HG02588 (cell line): ENCODE results near the gene RAB30.

Experiments used
- ATAC-seq: cut with Tn5 transposase; IDR thresholded peaks from one replicate; pipeline ENCODE4 v1.9.1; 2021; ENCODE audit warnings: mild to moderate bottlenecking, moderate library complexity; ENCODE audit not compliant: unreplicated experiment

The RAB30 gene

GRCh38 chr11:83070731-83071566, 748 bp downstream of the RAB30 start:
- no peak for ATAC-seq

- ATAC-seq = no peak
These were observed 1.5 kb downstream of the RAB30 start for GRCh38 chr11:83070044-83070701.

GRCh38 chr11:83069441-83070043, 2.2 kb downstream of the RAB30 start:
- ATAC-seq = no peak

GRCh38 chr11:83068568-83068967, 3.1 kb downstream of the RAB30 start:
- ATAC-seq = no peak

GRCh38 chr11:83064011-83064410, 7.7 kb downstream of the RAB30 start:
- no peak for ATAC-seq

GRCh38 chr11:83063073-83063754, 8.5 kb downstream of the RAB30 start:
- ATAC-seq = peak; percentile 60

GRCh38 chr11:83061883-83062282, 9.8 kb downstream of the RAB30 start:
- peak; percentile 72 for ATAC-seq

GRCh38 chr11:83060965-83061364, 10.7 kb downstream of the RAB30 start:
- ATAC-seq = no peak

- no peak for ATAC-seq
These were observed 14.0 kb downstream of the RAB30 start for GRCh38 chr11:83057721-83058120.

GRCh38 chr11:83056611-83057010, 15.1 kb downstream of the RAB30 start:
- no peak for ATAC-seq

GRCh38 chr11:83056204-83056603, 15.5 kb downstream of the RAB30 start:
- ATAC-seq = no peak

- no peak for ATAC-seq
These were observed 16.8 kb downstream of the RAB30 start for GRCh38 chr11:83054904-83055380.

GRCh38 chr11:83054001-83054400, 17.7 kb downstream of the RAB30 start:
- ATAC-seq = peak; percentile 62

- no peak for ATAC-seq
These were observed 19.7 kb downstream of the RAB30 start for GRCh38 chr11:83051760-83052671.

GRCh38 chr11:83047515-83048225, 24.0 kb downstream of the RAB30 start:
- ATAC-seq = no peak

GRCh38 chr11:83046621-83047172, 25.0 kb downstream of the RAB30 start:
- ATAC-seq = no peak

GRCh38 chr11:83044958-83045712, 26.6 kb downstream of the RAB30 start:
- peak; percentile 54 for ATAC-seq

GRCh38 chr11:83042964-83043711, 28.6 kb downstream of the RAB30 start:
- no peak for ATAC-seq
